Hematopoietic multipotent progenitor cell (in vitro differentiated cells): ENCODE results near the gene ANXA5. TPM values are rescaled to one million over a fixed set of nuclear protein-coding genes. Genes with fewer than 3 reads are reported as not detected.

Experiments
- DNase-seq, 3 donors: peaks; one replicate each; pipeline ENCODE4 v3.0.0-alpha.2; 2011 to 2015; ENCODE audit warnings: low read depth in 2 of 3, low spot score in 2 of 3
- total RNA-seq: library from RNA; depleted of rRNA; stranded (reverse); fragments of >200 nt; gene quantifications from one replicate; pipeline ENCODE4 v1.2.3, GENCODE V29; 2012

The ANXA5 gene
- total RNA-seq, 1 donor: 34.5 TPM

DNA sequence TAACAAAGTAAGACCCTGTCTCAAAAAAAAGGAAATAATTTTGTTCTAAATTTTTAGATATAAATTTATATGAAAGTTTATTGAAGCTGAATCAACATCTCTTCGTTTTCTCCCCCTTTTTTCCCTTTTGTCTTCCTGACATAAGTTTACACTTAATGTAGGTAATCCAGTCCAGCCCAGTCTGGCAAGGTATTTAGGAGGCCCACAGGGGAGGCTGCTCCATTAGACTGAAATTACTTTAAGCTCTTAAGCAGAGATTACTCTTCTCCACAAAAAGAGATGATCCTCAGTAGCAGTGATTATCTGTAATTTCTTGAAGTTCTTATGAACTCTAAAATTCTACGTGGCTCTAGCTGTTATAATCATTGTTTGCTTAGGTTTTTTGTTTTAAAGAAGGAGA is 46.0 kb downstream of the ANXA5 start:
- DNase-seq: no peak

DNA sequence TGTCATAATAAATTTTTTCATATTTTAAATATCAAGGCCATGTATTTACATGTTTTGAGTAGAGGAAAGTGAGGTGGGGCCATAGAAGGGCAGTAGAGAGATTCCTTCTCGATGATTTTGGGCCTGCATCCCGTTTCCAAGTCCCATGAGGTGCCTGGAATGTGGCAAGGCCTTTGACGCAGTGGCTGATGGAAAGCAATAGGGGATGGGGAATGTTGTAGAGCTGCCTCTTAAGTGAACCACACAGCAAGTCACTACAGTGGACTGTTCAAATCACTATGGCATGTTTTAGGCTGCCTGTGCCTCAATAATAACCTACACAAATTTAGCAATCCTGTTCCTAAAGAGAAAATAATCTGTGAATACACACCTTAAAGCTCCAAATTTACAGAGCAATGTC is 48.3 kb downstream of the ANXA5 start:
- no peak for DNase-seq

DNA sequence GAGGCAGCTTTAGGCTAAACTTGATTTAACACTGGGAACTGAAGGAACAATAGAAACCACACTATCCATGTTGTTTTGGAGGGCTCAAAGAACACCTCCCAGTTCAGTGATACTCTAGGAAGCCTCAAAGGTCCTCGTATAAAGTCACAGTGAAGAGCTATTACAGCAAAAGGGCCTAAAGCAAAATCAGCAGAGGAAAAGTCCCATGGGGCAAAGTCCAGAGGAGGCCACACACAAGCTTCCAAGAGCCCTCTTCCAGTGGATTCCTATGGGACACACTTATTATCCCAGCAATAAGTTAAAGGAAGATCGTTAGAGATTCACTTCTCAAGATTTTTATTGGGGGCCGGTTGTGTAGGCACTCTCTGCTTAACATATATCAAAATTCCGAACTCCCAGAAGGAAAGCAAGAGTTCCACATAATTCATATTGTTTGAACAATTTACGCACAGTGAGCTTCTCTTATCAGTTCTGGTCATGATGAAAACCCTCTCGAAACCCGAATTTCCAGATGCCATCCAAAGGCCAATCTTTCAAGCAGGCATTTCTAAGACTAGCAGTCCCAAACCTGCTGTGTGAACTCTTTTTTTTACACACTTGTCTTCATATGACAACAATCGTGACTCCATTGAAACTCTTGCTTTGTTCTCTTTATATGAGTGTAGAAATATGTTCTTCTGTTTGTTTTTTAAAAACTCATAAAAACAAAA is 53.7 kb downstream of the ANXA5 start:
- no peak for DNase-seq

DNA sequence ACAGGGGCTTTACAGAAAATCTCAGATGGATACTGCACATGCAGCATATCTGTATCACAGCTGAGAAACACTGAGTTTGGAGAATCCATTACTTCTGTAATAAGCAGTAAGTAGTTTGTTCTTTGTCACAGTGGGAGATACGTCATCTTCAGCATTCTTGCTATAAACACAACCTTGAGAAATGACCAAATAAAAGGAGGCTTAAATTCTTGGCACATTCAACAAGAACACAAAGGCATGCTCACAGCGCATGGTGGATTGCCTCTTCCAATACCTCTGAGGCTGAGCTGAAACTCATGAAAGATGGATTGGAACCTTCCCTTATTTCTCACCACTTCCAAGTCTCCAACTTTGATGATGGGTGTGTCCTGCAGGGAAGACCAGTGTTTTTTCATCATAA is 54.5 kb downstream of the ANXA5 start:
- DNase-seq: no peak

DNA sequence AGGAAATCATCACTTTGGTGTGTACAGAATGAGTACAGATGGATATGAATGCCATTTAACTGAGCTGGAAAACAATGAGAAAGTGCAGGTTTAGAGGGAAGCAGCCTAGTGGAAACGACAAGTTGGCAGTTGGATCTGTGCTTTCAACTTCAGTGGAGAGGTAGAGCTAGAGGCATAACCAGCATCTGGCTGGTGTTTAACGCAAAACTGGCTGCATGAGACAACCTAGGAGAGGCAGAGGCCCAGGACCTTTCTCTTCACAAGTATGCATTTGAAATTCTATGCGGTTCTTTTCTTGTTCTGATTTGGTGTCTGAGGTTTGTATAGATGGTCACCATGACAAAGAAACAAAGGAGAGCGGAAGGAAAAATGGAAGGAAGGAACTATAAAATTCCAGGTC is 63.1 kb downstream of the ANXA5 start:
- no peak for DNase-seq

DNA sequence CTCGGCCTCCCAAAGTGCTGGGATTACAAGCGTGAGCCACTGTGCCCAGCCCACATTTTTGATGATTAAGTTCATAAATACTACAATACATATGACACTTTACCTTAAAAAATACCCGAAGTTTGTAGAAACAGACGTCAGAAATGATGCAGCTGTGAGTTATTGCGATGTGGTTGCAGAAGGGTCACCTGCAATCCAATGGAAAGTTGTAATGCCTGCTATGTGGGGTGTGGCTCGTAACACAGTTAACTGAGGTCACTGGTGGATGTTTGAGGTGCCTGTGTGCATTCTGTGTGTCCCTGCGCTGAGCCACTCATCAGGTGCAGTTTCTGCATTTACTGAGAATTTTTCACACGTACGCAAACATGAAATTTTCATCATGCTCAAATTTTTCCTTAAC is 64.1 kb downstream of the ANXA5 start:
- DNase-seq: no peak

Other genes starting within 250 kb of the ANXA5 start
- gene SMIM43, start 68.2 kb upstream of the ANXA5 start, total RNA-seq: under 0.01 TPM
- gene EXOSC9, start 104.3 kb upstream of the ANXA5 start, total RNA-seq: 25.9 TPM
- 4.6 TPM for gene CCNA2, start 126.9 kb upstream of the ANXA5 start, total RNA-seq
- 6.2 TPM for gene BBS7, start 173.5 kb upstream of the ANXA5 start, total RNA-seq